ENCODE data around the gene ETHE1. TPM values are rescaled to one million over a fixed set of nuclear protein-coding genes. Genes with fewer than 3 reads are reported as not detected.
A peak's percentile ranks its signal among the peaks of the same experiment; 100 is the strongest.
"Not testable (repeated sequence)": the region's sequence is repeated elsewhere in the genome, so short reads cannot be mapped to it uniquely, and the experiment has no call there.

The ETHE1 gene
- total and polyA plus RNA-seq, 7 experiments from 2014 or later: 20.3 to 59.3 (median 25.4) TPM

DNA sequence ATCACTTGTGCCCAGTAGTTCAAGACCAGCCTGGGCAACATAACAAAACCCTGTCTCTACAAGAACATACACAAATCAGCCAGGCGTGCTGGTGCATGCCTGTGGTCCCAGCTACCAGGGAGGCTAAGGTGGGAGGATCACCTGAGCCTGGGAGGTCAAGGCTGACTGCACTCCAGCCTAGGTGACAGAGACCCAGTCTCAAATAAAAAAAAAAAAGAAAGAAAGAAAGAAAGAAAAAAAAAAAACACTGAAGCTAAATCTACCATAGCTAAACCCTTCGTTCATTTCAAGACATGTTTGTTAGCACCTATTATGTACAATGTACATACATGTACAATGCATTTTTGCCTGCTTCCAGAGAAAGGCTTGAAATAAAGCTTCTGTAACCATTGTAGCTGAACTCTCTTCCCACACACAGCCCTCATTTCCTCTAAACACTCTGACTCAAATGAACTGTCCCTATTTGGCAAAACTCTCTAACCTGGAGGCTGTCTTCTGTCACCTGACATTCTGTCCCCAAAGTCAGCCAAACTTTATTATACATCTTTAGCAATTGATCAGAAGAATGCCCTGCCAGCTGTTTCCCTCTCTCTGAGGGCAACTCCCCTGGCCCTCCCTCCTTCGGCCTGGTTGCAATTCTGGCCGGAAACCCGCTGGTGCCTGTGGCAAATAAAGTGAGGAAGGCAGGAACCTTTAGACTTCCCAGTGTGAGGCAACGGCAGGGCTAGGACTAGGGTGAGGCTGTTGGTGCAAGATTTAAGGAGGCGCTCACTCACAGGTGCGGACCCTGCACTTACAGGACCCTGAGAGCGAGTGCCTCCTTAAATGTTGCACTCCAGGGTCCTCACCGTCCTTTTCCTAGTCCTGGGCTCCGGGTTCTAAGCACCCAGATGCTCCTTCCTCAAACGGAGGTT lies 1.8 kb downstream of the ETHE1 start:
- peaks cover 0 to 7% (median 0%) of the 10 kb centered on the region in 3 experiments for H3K36me3 ChIP-seq (ENCODE audit: control insufficient read depth in 2 of 3, insufficient read depth in 3 of 3, low read length in 3 of 3)
- Mint-ChIP-seq H3K4me1 (peaks cover 18 to 38% (median 25%) of the 10 kb centered on the region in 7 donors), H3K9me3 (no peaks in the 10 kb centered on the region), H3K27ac (peak overlapping the region; percentile 44 to 91 (median 83)), H3K36me3 (peaks cover 0 to 5% (median 0%) of the 10 kb centered on the region in 5 donors), H3K27me3 (no peaks in the 10 kb centered on the region), H3K4me3 (peak overlapping the region; percentile 78 to 94 (median 84))
- no peaks in the 10 kb centered on the region for H3K9me3 ChIP-seq (ENCODE audit: control insufficient read depth in 2 of 3, low read length in 3 of 3)
- intact Hi-C loops (cut with micrococcal nuclease): loop anchor here (1.0 to 10.0 kb wide), 4 partner anchors 8 to 260 kb away; partner anchors contain the start of genes ZNF575 (in 2 of the 2) and KCNN4 (in 1 of the 2)
- peaks cover 14 to 24% of the 10 kb centered on the region in 2 donors for H3K4me1 ChIP-seq (ENCODE audit: control insufficient read depth in 2 of 2, insufficient read depth in 2 of 2, low read length in 2 of 2)
- ChIA-PET POLR2A (interaction anchor here (0.6 to 2.4 kb wide), 11 partner anchors 8 to 229 kb away, joined by 3 to 15 read pairs (median 3); partner anchors contain the start of genes SMG9 and ZNF575), CTCF (interaction anchor here (0.7 to 11.4 kb wide), 10 partner anchors 9 to 94 kb away, joined by 3 to 250 read pairs (median 4); no protein-coding TSS in a partner anchor)
- H3K4me3 ChIP-seq (ENCODE audit: low read length): peak overlapping the region; percentile 75
- H3K27ac ChIP-seq (ENCODE audit: low read depth, low read length): peak overlapping the region; percentile 81
- ATAC-seq: peak; percentile 65
- DNase-seq: peak in 8 of 9 donors; percentile 25 to 47 (median 44)
- no peaks in the 10 kb centered on the region for H3K27me3 ChIP-seq (ENCODE audit: control insufficient read depth in 2 of 2, insufficient read depth in 2 of 2, low read length in 2 of 2)

DNA sequence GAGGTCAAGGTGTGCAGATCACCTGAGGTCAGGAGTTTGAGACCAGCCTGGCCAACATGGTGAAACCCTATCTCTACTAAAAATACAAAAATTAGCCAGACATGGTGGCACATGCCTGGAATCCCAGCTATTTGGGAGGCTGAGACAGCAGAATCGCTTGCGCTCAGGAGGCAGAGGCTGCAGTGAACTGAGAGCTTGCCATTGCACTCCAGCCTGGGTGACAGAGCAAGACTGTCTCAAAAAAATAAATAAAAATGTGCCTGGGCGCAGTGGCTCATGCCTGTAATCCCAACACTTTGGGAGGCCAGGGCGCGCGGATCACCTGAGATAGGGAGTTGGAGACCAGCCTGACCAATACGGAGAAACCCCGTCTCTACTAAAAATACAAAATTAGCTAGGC lies 3.3 kb downstream of the ETHE1 start:
- CTCF ChIA-PET: interaction anchor here (0.6 to 11.4 kb wide), 5 partner anchors 8 to 1955 kb away, joined by 4 to 250 read pairs (median 6); no protein-coding TSS in a partner anchor
- not testable (repeated sequence) for H3K9me3 Mint-ChIP-seq; H3K9me3 ChIP-seq (ENCODE audit: control insufficient read depth in 2 of 3, low read length in 3 of 3); H3K27ac ChIP-seq (ENCODE audit: low read depth, low read length); H3K4me3 Mint-ChIP-seq; H3K27me3 ChIP-seq (ENCODE audit: control insufficient read depth in 2 of 2, insufficient read depth in 2 of 2, low read length in 2 of 2); H3K27me3 Mint-ChIP-seq; H3K4me3 ChIP-seq (ENCODE audit: low read length); H3K36me3 ChIP-seq (ENCODE audit: control insufficient read depth in 2 of 3, insufficient read depth in 3 of 3, low read length in 3 of 3); H3K36me3 Mint-ChIP-seq; DNase-seq; ATAC-seq
- H3K27ac Mint-ChIP-seq: peak overlapping the region in 2 of 9 donors; percentile 73 to 91
- peaks cover 25 to 41% (median 31%) of the 10 kb centered on the region in 7 donors for H3K4me1 Mint-ChIP-seq
- intact Hi-C loops (cut with micrococcal nuclease): loop anchor here in 1 of 2 donors (10.0 kb wide), 1 partner anchor 261 kb away; the partner anchor contains the start of gene KCNN4
- POLR2A ChIA-PET: interaction anchor here (0.7 to 1.6 kb wide), 3 partner anchors 20 to 84 kb away, joined by 4 read pairs; no protein-coding TSS in a partner anchor
- H3K4me1 ChIP-seq (ENCODE audit: control insufficient read depth in 2 of 2, insufficient read depth in 2 of 2, low read length in 2 of 2): peaks cover 18 to 24% of the 10 kb centered on the region in 2 donors

DNA sequence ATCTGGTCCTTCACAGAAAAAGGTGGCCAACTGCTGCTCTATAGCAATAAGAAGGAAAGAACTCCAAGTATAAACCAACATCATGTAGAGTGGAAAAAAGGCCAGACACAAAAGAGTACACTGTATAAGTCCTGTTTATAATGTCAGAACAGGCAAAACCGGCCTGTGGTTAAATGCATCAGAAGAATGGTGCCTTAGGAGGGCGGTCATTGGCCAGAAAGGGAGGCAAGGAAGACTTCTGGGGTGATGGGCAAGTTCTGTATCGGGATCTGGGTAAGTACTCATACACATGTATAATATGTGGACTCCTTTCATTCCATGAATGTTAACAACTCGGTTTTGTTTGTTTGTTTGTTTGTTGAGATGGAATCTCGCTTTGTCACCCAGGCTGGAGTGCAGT lies 4.1 kb downstream of the ETHE1 start:
- Histone ChIP-seq H3K9me3 (ENCODE audit: control insufficient read depth in 2 of 3, low read length in 3 of 3) (no peaks in the 10 kb centered on the region), H3K27ac (ENCODE audit: low read depth, low read length) (no peak overlapping the region), H3K4me3 (ENCODE audit: low read length) (no peak overlapping the region), H3K36me3 (ENCODE audit: control insufficient read depth in 2 of 3, insufficient read depth in 3 of 3, low read length in 3 of 3) (peaks cover 0 to 7% (median 0%) of the 10 kb centered on the region in 3 experiments), H3K4me1 (ENCODE audit: control insufficient read depth in 2 of 2, insufficient read depth in 2 of 2, low read length in 2 of 2) (peaks cover 18 to 22% of the 10 kb centered on the region in 2 donors), H3K27me3 (ENCODE audit: control insufficient read depth in 2 of 2, insufficient read depth in 2 of 2, low read length in 2 of 2) (no peaks in the 10 kb centered on the region)
- ATAC-seq (no peak), DNase-seq (no peak)
- Mint-ChIP-seq H3K27ac (peak overlapping the region in 6 of 9 donors; percentile 38 to 91 (median 71)), H3K9me3 (no peaks in the 10 kb centered on the region), H3K4me1 (peaks cover 25 to 39% (median 32%) of the 10 kb centered on the region in 7 donors), H3K27me3 (no peaks in the 10 kb centered on the region), H3K36me3 (peaks cover 0 to 8% (median 4%) of the 10 kb centered on the region in 5 donors), H3K4me3 (peak overlapping the region in 1 of 10 donors; percentile 48)
- CTCF ChIA-PET: interaction anchor here (0.7 to 11.4 kb wide), 4 partner anchors 77 to 851 kb away, joined by 3 to 250 read pairs (median 56); no protein-coding TSS in a partner anchor
- intact Hi-C loops (cut with micrococcal nuclease): loop anchor here in 1 of 2 donors (10.0 kb wide), 1 partner anchor 262 kb away; the partner anchor contains the start of gene KCNN4
- POLR2A ChIA-PET: interaction anchor here (1.1 to 1.6 kb wide), 4 partner anchors 83 to 90 kb away, joined by 3 to 4 read pairs (median 4); no protein-coding TSS in a partner anchor

GRCh38 chr19:43519436-43520088 lies 7.4 kb downstream of the ETHE1 start:
- peaks cover 4 to 5% of the 10 kb centered on the region in 2 donors for H3K4me1 ChIP-seq (ENCODE audit: control insufficient read depth in 2 of 2, insufficient read depth in 2 of 2, low read length in 2 of 2)
- peak; percentile 64 to 85 (median 80) for DNase-seq
- H3K27me3 ChIP-seq (ENCODE audit: control insufficient read depth in 2 of 2, insufficient read depth in 2 of 2, low read length in 2 of 2): no peaks in the 10 kb centered on the region
- peak; percentile 97 for ATAC-seq
- H3K36me3 Mint-ChIP-seq: peaks cover 0 to 8% (median 4%) of the 10 kb centered on the region in 5 donors
- POLR2A ChIA-PET: interaction anchor here (1.0 to 2.1 kb wide), 10 partner anchors 11 to 87 kb away, joined by 3 to 36 read pairs (median 6); partner anchors contain the start of genes PHLDB3 and ZNF575
- H3K4me3 Mint-ChIP-seq: peak overlapping the region in 8 of 10 donors; percentile 2 to 22 (median 6)
- no peak overlapping the region for H3K27ac ChIP-seq (ENCODE audit: low read depth, low read length)
- H3K27me3 Mint-ChIP-seq: no peaks in the 10 kb centered on the region
- intact Hi-C loops (cut with micrococcal nuclease): loop anchor here (1.0 to 10.0 kb wide), 7 partner anchors 15 to 312 kb away; partner anchors contain the start of genes PHLDB3 (in 2 of the 2), KCNN4 (in 1 of the 2) and PSG4 (in 1 of the 2)
- peaks cover 9 to 23% (median 18%) of the 10 kb centered on the region in 7 donors for H3K4me1 Mint-ChIP-seq
- no peaks in the 10 kb centered on the region for H3K9me3 ChIP-seq (ENCODE audit: control insufficient read depth in 2 of 3, low read length in 3 of 3)
- peak overlapping the region in 8 of 9 donors; percentile 10 to 87 (median 65) for H3K27ac Mint-ChIP-seq
- CTCF ChIA-PET: interaction anchor here (0.6 to 11.4 kb wide), 22 partner anchors 9 to 130 kb away, joined by 3 to 250 read pairs (median 5); partner anchors contain the start of genes PHLDB3 and ZNF575
- no peak overlapping the region for H3K4me3 ChIP-seq (ENCODE audit: low read length)
- peaks cover 0 to 3% (median 0%) of the 10 kb centered on the region in 3 experiments for H3K36me3 ChIP-seq (ENCODE audit: control insufficient read depth in 2 of 3, insufficient read depth in 3 of 3, low read length in 3 of 3)
- no peaks in the 10 kb centered on the region for H3K9me3 Mint-ChIP-seq

DNA sequence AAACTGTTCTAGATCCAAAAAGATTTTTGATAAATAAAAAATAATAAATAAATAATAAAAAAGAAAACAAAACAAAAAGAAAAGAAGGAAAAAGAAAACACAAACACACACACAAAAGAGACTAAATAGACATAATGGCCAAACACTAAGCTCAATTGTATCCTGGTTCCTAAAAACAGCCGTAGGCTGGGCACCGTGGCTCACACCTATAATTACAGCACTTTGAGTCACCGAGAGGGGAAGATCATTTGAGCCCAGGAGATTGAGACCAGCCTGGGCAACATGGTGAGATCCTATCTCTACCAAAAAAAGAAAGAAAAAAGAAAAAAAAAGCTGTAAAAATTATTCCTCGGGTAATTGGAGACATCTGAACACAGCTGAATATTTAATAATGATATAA lies 8.9 kb downstream of the ETHE1 start:
- no peaks in the 10 kb centered on the region for H3K27me3 Mint-ChIP-seq
- Histone ChIP-seq H3K9me3 (ENCODE audit: control insufficient read depth in 2 of 3, low read length in 3 of 3) (no peaks in the 10 kb centered on the region), H3K27me3 (ENCODE audit: control insufficient read depth in 2 of 2, insufficient read depth in 2 of 2, low read length in 2 of 2) (no peaks in the 10 kb centered on the region), H3K36me3 (ENCODE audit: control insufficient read depth in 2 of 3, insufficient read depth in 3 of 3, low read length in 3 of 3) (peaks cover 0 to 3% (median 0%) of the 10 kb centered on the region in 3 experiments), H3K4me3 (ENCODE audit: low read length) (no peak overlapping the region), H3K4me1 (ENCODE audit: control insufficient read depth in 2 of 2, insufficient read depth in 2 of 2, low read length in 2 of 2) (peaks cover 0 to 4% of the 10 kb centered on the region in 2 donors), H3K27ac (ENCODE audit: low read depth, low read length) (no peak overlapping the region)
- no peak for DNase-seq
- no peaks in the 10 kb centered on the region for H3K9me3 Mint-ChIP-seq
- H3K27ac Mint-ChIP-seq: no peak overlapping the region
- H3K36me3 Mint-ChIP-seq: peaks cover 0 to 8% (median 4%) of the 10 kb centered on the region in 5 donors
- peaks cover 8 to 15% (median 13%) of the 10 kb centered on the region in 7 donors for H3K4me1 Mint-ChIP-seq
- H3K4me3 Mint-ChIP-seq: no peak overlapping the region
- no peak for ATAC-seq
- intact Hi-C loops (cut with micrococcal nuclease): loop anchor here in 1 of 2 donors (5.0 kb wide), 1 partner anchor 311 kb away; the partner anchor contains the start of gene PSG4
- ChIA-PET POLR2A (interaction anchor here (0.8 to 1.9 kb wide), 3 partner anchors 13 to 79 kb away, joined by 3 to 8 read pairs (median 3); partner anchors contain the start of gene PHLDB3), CTCF (interaction anchor here (0.6 to 11.4 kb wide), 6 partner anchors 10 to 87 kb away, joined by 3 to 250 read pairs (median 4); no protein-coding TSS in a partner anchor)

All from naive thymus-derived CD4-positive, alpha-beta T cell (primary cell).